SK-N-SH (cell line): ENCODE results near the gene NOC2L. TPM values are rescaled to one million over a fixed set of nuclear protein-coding genes. Genes with fewer than 3 reads are reported as not detected.

Experiments
- CTCF ChIA-PET: fragments of 300-600, 350-600 bp; formaldehyde crosslinking; extraction: SDS; loops from one replicate; lab custom pipeline; 2021; lab: Yijun Ruan, JAX
- POLR2A ChIA-PET: fragments of 350-600 bp; sonication (Branson Sonifier 250); formaldehyde crosslinking; extraction: SDS; loops from one replicate; lab custom pipeline; 2020; ENCODE audit warnings: antibody characterized with exemption, inconsistent platforms; lab: Yijun Ruan, JAX
- DNase-seq: peaks from one replicate; pipeline ENCODE4 v3.0.0; 2012
- H2AFZ ChIP-seq: fragments of 200-600 bp; sonication (generic); 2 replicates; pipeline ENCODE4 v1.8.1; 2016; ENCODE audit warnings: antibody characterized with exemption, mild to moderate bottlenecking, low read depth
- H3F3A ChIP-seq: fragments of 200-600 bp; sonication (generic); replicated peaks from 2 replicates; pipeline ENCODE3; 2016; ENCODE audit warnings: antibody characterized with exemption, mild to moderate bottlenecking; ENCODE audit not compliant: insufficient read depth
- H3K27ac ChIP-seq, 2 experiments: fragments of 200-500 bp in 1 of 2; fragments of 200-600 bp in 1 of 2; sonication (Bioruptor generic) in 1 of 2; sonication (generic), shearing (Covaris generic) in 1 of 2; 2 replicates each; pipeline versions ENCODE4 v1.5.1 to v1.6.1; 2014 to 2016; ENCODE audit warnings: low read depth in 2 of 2, inconsistent platforms in 1 of 2, low read length in 1 of 2, mild to moderate bottlenecking in 1 of 2, mixed read lengths in 1 of 2
- H3K27me3 ChIP-seq: fragments of 200-600 bp; sonication (generic), shearing (Covaris generic); 2 replicates; pipeline ENCODE4 v1.6.1; 2016; ENCODE audit warnings: mixed run types; ENCODE audit not compliant: insufficient read depth
- H3K36me3 ChIP-seq, 2 experiments: fragments of 200-500 bp in 1 of 2; fragments of 200-600 bp in 1 of 2; sonication (Bioruptor generic) in 1 of 2; sonication (generic) in 1 of 2; replicated peaks in 1 of 2; 2 replicates each; pipeline versions ENCODE3 to v1.5.1; 2014 to 2016; ENCODE audit warnings: low read length in 1 of 2, mild to moderate bottlenecking in 1 of 2; ENCODE audit not compliant: insufficient read depth in 2 of 2, control insufficient read depth in 1 of 2
- H3K4me1 ChIP-seq, 2 experiments: fragments of 200-500 bp in 1 of 2; fragments of 200-600 bp in 1 of 2; sonication (Bioruptor generic) in 1 of 2; sonication (generic), shearing (Covaris generic) in 1 of 2; 2 replicates each; pipeline versions ENCODE4 v1.5.1 to v1.6.1; 2014 to 2016; ENCODE audit warnings: low read depth in 1 of 2, low read length in 1 of 2, mixed run types in 1 of 2; ENCODE audit not compliant: insufficient read depth in 2 of 2, control insufficient read depth in 1 of 2
- H3K4me2 ChIP-seq: fragments of 200-600 bp; sonication (generic), shearing (Covaris generic); 2 replicates; pipeline ENCODE4 v1.6.1; 2017; ENCODE audit warnings: mixed run types
- H3K4me3 ChIP-seq, 2 experiments: fragments of 200-500 bp in 1 of 2; fragments of 200-600 bp in 1 of 2; sonication (Bioruptor generic) in 1 of 2; sonication (generic), shearing (Covaris generic) in 1 of 2; 2 replicates each; pipeline versions ENCODE4 v1.5.1 to v1.8.1; 2014 to 2016; ENCODE audit warnings: low read depth in 2 of 2, inconsistent platforms in 1 of 2, low read length in 1 of 2, mild to moderate bottlenecking in 1 of 2, mixed read lengths in 1 of 2, moderate library complexity in 1 of 2
- H3K79me2 ChIP-seq: fragments of 200-600 bp; sonication (generic); 2 replicates; pipeline ENCODE4 v1.8.1; 2017; ENCODE audit warnings: mild to moderate bottlenecking; ENCODE audit not compliant: insufficient read depth
- H3K9ac ChIP-seq: fragments of 200-600 bp; sonication (generic); 2 replicates; pipeline ENCODE4 v1.6.1; 2017; ENCODE audit warnings: mixed run types
- H3K9me2 ChIP-seq: fragments of 200-600 bp; sonication (generic); 2 replicates; pipeline ENCODE4 v1.6.1; 2017; ENCODE audit warnings: mixed run types
- H3K9me3 ChIP-seq: fragments of 200-600 bp; sonication (generic); 2 replicates; pipeline ENCODE4 v1.6.1; 2017; ENCODE audit warnings: mixed run types, mild to moderate bottlenecking, moderate library complexity
- H4K20me1 ChIP-seq: fragments of 200-600 bp; sonication (generic); 2 replicates; pipeline ENCODE4 v1.6.1; 2017; ENCODE audit warnings: mild to moderate bottlenecking, mixed run types; ENCODE audit not compliant: insufficient read depth
- CHD2 ChIP-seq: fragments of 150-350 bp; IDR thresholded peaks from 2 replicates; pipeline ENCODE4 v1.6.1; 2018; ENCODE audit warnings: low read length; ENCODE audit not compliant: partially characterized antibody
- ELF1 ChIP-seq: IDR thresholded peaks from 2 replicates; pipeline ENCODE4 v1.4.0; 2012
- FOSL2 ChIP-seq: IDR thresholded peaks from 2 replicates; pipeline ENCODE4 v1.4.0; 2012; ENCODE audit warnings: low read depth, mild to moderate bottlenecking, moderate library complexity, borderline replicate concordance
- FOXM1 ChIP-seq: IDR thresholded peaks from 2 replicates; pipeline ENCODE4 v1.4.0; 2012; ENCODE audit warnings: low read depth, mild to moderate bottlenecking
- GATA2 ChIP-seq: sonication (generic); formaldehyde crosslinking; IDR thresholded peaks from 2 replicates; pipeline ENCODE4 v1.5.0; 2020; ENCODE audit warnings: mild to moderate bottlenecking, missing genetic modification reagents
- IRF3 ChIP-seq: fragments of 150-350 bp; IDR thresholded peaks from 2 replicates; pipeline ENCODE4 v1.6.1; 2016; ENCODE audit warnings: mild to moderate bottlenecking, low read depth, low read length
- RAD21 ChIP-seq: IDR thresholded peaks from 2 replicates; pipeline ENCODE4 v1.6.1; 2012; ENCODE audit warnings: mild to moderate bottlenecking, low read length
- RXRA ChIP-seq: IDR thresholded peaks from 2 replicates; pipeline ENCODE4 v1.4.0; 2012; ENCODE audit warnings: low read depth, mild to moderate bottlenecking, borderline replicate concordance
- SMC3 ChIP-seq: IDR thresholded peaks from 2 replicates; pipeline ENCODE4 v1.6.1; 2012; ENCODE audit warnings: low read depth, low read length, improper control_type of control experiment
- TAF1 ChIP-seq: IDR thresholded peaks from 2 replicates; pipeline ENCODE4 v1.6.1; 2012; ENCODE audit warnings: low read depth, mild to moderate bottlenecking, low read length, moderate library complexity, borderline replicate concordance
- TEAD4 ChIP-seq: IDR thresholded peaks from 2 replicates; pipeline ENCODE4 v1.4.0; 2012; ENCODE audit warnings: mild to moderate bottlenecking, borderline replicate concordance; ENCODE audit not compliant: insufficient read depth
- USF2 ChIP-seq: fragments of 150-350 bp; IDR thresholded peaks from 2 replicates; pipeline ENCODE4 v1.6.1; 2017; ENCODE audit warnings: antibody characterized with exemption, low read length, low read depth, borderline replicate concordance
- YY1 ChIP-seq: IDR thresholded peaks from 2 replicates; pipeline ENCODE4 v1.4.0; 2012; ENCODE audit warnings: low read depth, mild to moderate bottlenecking
- WGBS: methylation state at CpG from one replicate; pipeline ENCODE4 v1.1.6; 2017; ENCODE audit warnings: low lambda C conversion rate; 5-methylcytosine and 5-hydroxymethylcytosine counted together
- polyA plus RNA-seq, 3 experiments: library from polyadenylated mRNA; depleted of rRNA; stranded (reverse); fragments of >200 nt; gene quantifications; 2 replicates each; pipeline ENCODE4 v1.2.3, GENCODE V29; 2012
- TF ChIP-seq, protein P1 (sequence below): IDR thresholded peaks from 2 replicates; pipeline ENCODE4 v1.4.0; 2012; ENCODE audit warnings: low read depth, borderline replicate concordance
- TF ChIP-seq, protein P2 (sequence below): fragments of 200-600 bp; sonication (generic); IDR thresholded peaks from 2 replicates; pipeline ENCODE4 v1.6.1; 2017; ENCODE audit warnings: antibody characterized with exemption, mild to moderate bottlenecking, moderate library complexity
- TF ChIP-seq, protein P3 (sequence below): IDR thresholded peaks from 2 replicates; pipeline ENCODE4 v1.4.0; 2012; ENCODE audit warnings: low read depth
- TF ChIP-seq, protein P4 (sequence below): IDR thresholded peaks from 2 replicates; pipeline ENCODE4 v1.6.1; 2012; ENCODE audit warnings: mild to moderate bottlenecking, low read depth, low read length, moderate library complexity

NOC2L gene
- polyA plus RNA-seq, 1 of the 3 experiments (the other 2 are of a cell fraction), result 124 TPM

DNA sequence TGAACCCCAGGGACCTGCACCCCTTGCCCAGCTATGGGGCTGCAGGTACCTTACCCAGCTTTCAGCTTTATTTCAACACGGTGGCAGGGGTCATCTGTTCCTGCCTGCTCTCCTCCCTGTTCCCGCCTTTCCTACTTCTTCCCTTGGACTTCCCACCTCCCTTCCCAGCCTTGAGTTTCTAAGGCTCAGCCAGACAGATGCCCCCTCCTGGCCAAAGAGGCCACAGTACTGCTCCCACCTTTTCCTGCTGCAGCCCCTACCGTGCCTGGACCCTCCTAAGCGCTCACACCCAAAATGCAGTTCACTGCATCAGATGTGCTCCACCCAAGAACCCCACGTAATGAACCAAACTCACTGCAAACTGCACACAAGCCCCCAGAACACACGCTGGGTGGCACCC lies 7.7 kb downstream of the NOC2L start:
- Histone ChIP-seq H3K4me2 (no peak overlapping the region), H3K27me3 (no peaks in the 10 kb centered on the region), H3K9ac (no peak overlapping the region), H3K36me3 (peaks cover 0 to 94% of the 10 kb centered on the region in 2 experiments), H3K9me2 (no peaks in the 10 kb centered on the region), H3K4me3 (no peak overlapping the region), H3K27ac (no peak overlapping the region), H3K4me1 (no peaks in the 10 kb centered on the region), H3F3A (no peaks in the 10 kb centered on the region), H3K79me2 (no peaks in the 10 kb centered on the region), H3K9me3 (no peaks in the 10 kb centered on the region), H4K20me1 (0 out of 2 replicates have a peak, but pooled peaks cover 11% of the 10 kb centered on the region), H2AFZ (no peak overlapping the region)
- TF ChIP-seq, protein P1, sequence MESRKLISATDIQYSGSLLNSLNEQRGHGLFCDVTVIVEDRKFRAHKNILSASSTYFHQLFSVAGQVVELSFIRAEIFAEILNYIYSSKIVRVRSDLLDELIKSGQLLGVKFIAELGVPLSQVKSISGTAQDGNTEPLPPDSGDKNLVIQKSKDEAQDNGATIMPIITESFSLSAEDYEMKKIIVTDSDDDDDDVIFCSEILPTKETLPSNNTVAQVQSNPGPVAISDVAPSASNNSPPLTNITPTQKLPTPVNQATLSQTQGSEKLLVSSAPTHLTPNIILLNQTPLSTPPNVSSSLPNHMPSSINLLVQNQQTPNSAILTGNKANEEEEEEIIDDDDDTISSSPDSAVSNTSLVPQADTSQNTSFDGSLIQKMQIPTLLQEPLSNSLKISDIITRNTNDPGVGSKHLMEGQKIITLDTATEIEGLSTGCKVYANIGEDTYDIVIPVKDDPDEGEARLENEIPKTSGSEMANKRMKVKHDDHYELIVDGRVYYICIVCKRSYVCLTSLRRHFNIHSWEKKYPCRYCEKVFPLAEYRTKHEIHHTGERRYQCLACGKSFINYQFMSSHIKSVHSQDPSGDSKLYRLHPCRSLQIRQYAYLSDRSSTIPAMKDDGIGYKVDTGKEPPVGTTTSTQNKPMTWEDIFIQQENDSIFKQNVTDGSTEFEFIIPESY, result no peak
- peak; percentile 31; the same call in 1 of the 2 replicates for TF ChIP-seq RAD21
- TF ChIP-seq, protein P2, sequence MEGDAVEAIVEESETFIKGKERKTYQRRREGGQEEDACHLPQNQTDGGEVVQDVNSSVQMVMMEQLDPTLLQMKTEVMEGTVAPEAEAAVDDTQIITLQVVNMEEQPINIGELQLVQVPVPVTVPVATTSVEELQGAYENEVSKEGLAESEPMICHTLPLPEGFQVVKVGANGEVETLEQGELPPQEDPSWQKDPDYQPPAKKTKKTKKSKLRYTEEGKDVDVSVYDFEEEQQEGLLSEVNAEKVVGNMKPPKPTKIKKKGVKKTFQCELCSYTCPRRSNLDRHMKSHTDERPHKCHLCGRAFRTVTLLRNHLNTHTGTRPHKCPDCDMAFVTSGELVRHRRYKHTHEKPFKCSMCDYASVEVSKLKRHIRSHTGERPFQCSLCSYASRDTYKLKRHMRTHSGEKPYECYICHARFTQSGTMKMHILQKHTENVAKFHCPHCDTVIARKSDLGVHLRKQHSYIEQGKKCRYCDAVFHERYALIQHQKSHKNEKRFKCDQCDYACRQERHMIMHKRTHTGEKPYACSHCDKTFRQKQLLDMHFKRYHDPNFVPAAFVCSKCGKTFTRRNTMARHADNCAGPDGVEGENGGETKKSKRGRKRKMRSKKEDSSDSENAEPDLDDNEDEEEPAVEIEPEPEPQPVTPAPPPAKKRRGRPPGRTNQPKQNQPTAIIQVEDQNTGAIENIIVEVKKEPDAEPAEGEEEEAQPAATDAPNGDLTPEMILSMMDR, result peak; percentile 48
- peak; percentile 19; the same call in 1 of the 2 replicates for TF ChIP-seq SMC3
- 86% methylated on average over 5 of the region's 6 CpGs for WGBS
- POLR2A ChIA-PET, result no interaction called here
- no peak for DNase-seq
- CTCF ChIA-PET, result interaction anchor here (0.5 to 1.5 kb wide), 10 partner anchors 11 to 56 kb away, joined by 3 to 12 read pairs (median 3); no protein-coding TSS in a partner anchor

GRCh38 chr1:950881-951280 lies 8.2 kb downstream of the NOC2L start:
- Histone ChIP-seq H2AFZ (no peak overlapping the region), H3K79me2 (no peaks in the 10 kb centered on the region), H3K9me3 (no peaks in the 10 kb centered on the region), H3K27ac (no peak overlapping the region), H3K4me3 (no peak overlapping the region), H3K9me2 (no peaks in the 10 kb centered on the region), H3K4me1 (no peaks in the 10 kb centered on the region; a peak in 1 of 4 replicates), H3F3A (no peaks in the 10 kb centered on the region), H3K4me2 (no peak overlapping the region), H3K36me3 (peaks cover 0 to 94% of the 10 kb centered on the region in 2 experiments), H4K20me1 (0 out of 2 replicates have a peak, but pooled peaks cover 11% of the 10 kb centered on the region), H3K9ac (no peak overlapping the region), H3K27me3 (no peaks in the 10 kb centered on the region)
- no peak for DNase-seq
- ChIA-PET POLR2A (no interaction called here), CTCF (interaction anchor here (1.0 kb wide), 1 partner anchor 10 kb away, joined by 3 read pairs; no protein-coding TSS in a partner anchor)
- 100% methylated on average over 1 of the region's 23 CpGs for WGBS
- TF ChIP-seq FOXM1 (no peak), YY1 (no peak), GATA2 (CRISPR knock-in tag) (no peak), ELF1 (no peak), RAD21 (no peak), FOSL2 (no peak), TEAD4 (no peak), CHD2 (no peak), TAF1 (no peak), USF2 (no peak), SMC3 (no peak), RXRA (no peak), IRF3 (no peak)
- TF ChIP-seq, protein P3, sequence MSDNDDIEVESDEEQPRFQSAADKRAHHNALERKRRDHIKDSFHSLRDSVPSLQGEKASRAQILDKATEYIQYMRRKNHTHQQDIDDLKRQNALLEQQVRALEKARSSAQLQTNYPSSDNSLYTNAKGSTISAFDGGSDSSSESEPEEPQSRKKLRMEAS, result no peak
- TF ChIP-seq, protein P4, sequence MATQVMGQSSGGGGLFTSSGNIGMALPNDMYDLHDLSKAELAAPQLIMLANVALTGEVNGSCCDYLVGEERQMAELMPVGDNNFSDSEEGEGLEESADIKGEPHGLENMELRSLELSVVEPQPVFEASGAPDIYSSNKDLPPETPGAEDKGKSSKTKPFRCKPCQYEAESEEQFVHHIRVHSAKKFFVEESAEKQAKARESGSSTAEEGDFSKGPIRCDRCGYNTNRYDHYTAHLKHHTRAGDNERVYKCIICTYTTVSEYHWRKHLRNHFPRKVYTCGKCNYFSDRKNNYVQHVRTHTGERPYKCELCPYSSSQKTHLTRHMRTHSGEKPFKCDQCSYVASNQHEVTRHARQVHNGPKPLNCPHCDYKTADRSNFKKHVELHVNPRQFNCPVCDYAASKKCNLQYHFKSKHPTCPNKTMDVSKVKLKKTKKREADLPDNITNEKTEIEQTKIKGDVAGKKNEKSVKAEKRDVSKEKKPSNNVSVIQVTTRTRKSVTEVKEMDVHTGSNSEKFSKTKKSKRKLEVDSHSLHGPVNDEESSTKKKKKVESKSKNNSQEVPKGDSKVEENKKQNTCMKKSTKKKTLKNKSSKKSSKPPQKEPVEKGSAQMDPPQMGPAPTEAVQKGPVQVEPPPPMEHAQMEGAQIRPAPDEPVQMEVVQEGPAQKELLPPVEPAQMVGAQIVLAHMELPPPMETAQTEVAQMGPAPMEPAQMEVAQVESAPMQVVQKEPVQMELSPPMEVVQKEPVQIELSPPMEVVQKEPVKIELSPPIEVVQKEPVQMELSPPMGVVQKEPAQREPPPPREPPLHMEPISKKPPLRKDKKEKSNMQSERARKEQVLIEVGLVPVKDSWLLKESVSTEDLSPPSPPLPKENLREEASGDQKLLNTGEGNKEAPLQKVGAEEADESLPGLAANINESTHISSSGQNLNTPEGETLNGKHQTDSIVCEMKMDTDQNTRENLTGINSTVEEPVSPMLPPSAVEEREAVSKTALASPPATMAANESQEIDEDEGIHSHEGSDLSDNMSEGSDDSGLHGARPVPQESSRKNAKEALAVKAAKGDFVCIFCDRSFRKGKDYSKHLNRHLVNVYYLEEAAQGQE, result no peak
